ENCODE data around the gene PRKCA.

The PRKCA gene

GRCh38 chr17:66695098-66695497 is 392.7 kb downstream of the PRKCA start:
- no peak for TF ChIP-seq PATZ1 (CRISPR knock-in tag; IDR thresholded peaks at IDR 0.05; ENCODE audit: borderline replicate concordance)
- TF ChIP-seq BACH2 (CRISPR knock-in tag; IDR thresholded peaks at IDR 0.05; ENCODE audit: borderline replicate concordance), result no peak
- TF ChIP-seq ZNF565 (CRISPR knock-in tag; conservative IDR thresholded peaks at IDR 0.05; ENCODE audit: low read depth), result no peak
- no peak for TF ChIP-seq CSRNP3 (CRISPR knock-in tag; IDR thresholded peaks at IDR 0.05)
- no peak for TF ChIP-seq ZNF8 (CRISPR knock-in tag; IDR thresholded peaks at IDR 0.05)
- no peak for TF ChIP-seq GLIS3 (CRISPR knock-in tag; IDR thresholded peaks at IDR 0.05)
- TF ChIP-seq ZFP3 (CRISPR knock-in tag; IDR thresholded peaks at IDR 0.05), result no peak
- no peak for TF ChIP-seq ZNF70 (CRISPR knock-in tag; IDR thresholded peaks at IDR 0.05)
- TF ChIP-seq PPARA (CRISPR knock-in tag; IDR thresholded peaks at IDR 0.05; ENCODE audit: borderline replicate concordance), result no peak
- no peak for TF ChIP-seq ZC3H10 (CRISPR knock-in tag; IDR thresholded peaks at IDR 0.05)

GRCh38 chr17:66698270-66698669 is 395.9 kb downstream of the PRKCA start:
- TF ChIP-seq ZNF8 (CRISPR knock-in tag; IDR thresholded peaks at IDR 0.05) (no peak), TOX (CRISPR knock-in tag; IDR thresholded peaks at IDR 0.05; ENCODE audit: borderline replicate concordance) (no peak), PATZ1 (CRISPR knock-in tag; IDR thresholded peaks at IDR 0.05; ENCODE audit: borderline replicate concordance) (no peak), POU6F1 (CRISPR knock-in tag; IDR thresholded peaks at IDR 0.05; ENCODE audit: borderline replicate concordance, low read depth) (no peak), CSRNP3 (CRISPR knock-in tag; IDR thresholded peaks at IDR 0.05) (no peak), TSHZ2 (CRISPR knock-in tag; IDR thresholded peaks at IDR 0.05) (no peak), RARB (CRISPR knock-in tag; IDR thresholded peaks at IDR 0.05) (no peak)
- ATAC-seq, result no peak

More at GRCh38 chr17:66695098-66695497, 392.7 kb downstream of the PRKCA start:
- ATAC-seq, result no peak

- no peak for ATAC-seq
- TF ChIP-seq GLIS3 (CRISPR knock-in tag; IDR thresholded peaks at IDR 0.05) (no peak), TSHZ2 (CRISPR knock-in tag; IDR thresholded peaks at IDR 0.05) (no peak), ZFP3 (CRISPR knock-in tag; IDR thresholded peaks at IDR 0.05) (no peak), OSR1 (CRISPR knock-in tag; IDR thresholded peaks at IDR 0.05) (no peak), SNAI2 (CRISPR knock-in tag; IDR thresholded peaks at IDR 0.05) (no peak), PPARA (CRISPR knock-in tag; IDR thresholded peaks at IDR 0.05; ENCODE audit: borderline replicate concordance) (no peak), ZC3H10 (CRISPR knock-in tag; IDR thresholded peaks at IDR 0.05) (no peak), TCF4 (CRISPR knock-in tag; IDR thresholded peaks at IDR 0.05; ENCODE audit: borderline replicate concordance) (no peak), ZFP30 (CRISPR knock-in tag; IDR thresholded peaks at IDR 0.05) (no peak), BACH2 (CRISPR knock-in tag; IDR thresholded peaks at IDR 0.05; ENCODE audit: borderline replicate concordance) (no peak), ZNF8 (CRISPR knock-in tag; IDR thresholded peaks at IDR 0.05) (no peak), CSDC2 (CRISPR knock-in tag; IDR thresholded peaks at IDR 0.05) (no peak), ARNTL (CRISPR knock-in tag; IDR thresholded peaks at IDR 0.05; ENCODE audit: borderline replicate concordance, low read depth) (no peak), TOX (CRISPR knock-in tag; IDR thresholded peaks at IDR 0.05; ENCODE audit: borderline replicate concordance) (no peak), CREB5 (CRISPR knock-in tag; IDR thresholded peaks at IDR 0.05; ENCODE audit: low read depth) (no peak), ISL1 (CRISPR knock-in tag; IDR thresholded peaks at IDR 0.05) (no peak)
Observed at GRCh38 chr17:66701462-66701861, 399.0 kb downstream of the PRKCA start.
